Pancreas (tissue), 10 donors: Measurements from ENCODE around the gene B3GALT5. TPM values are rescaled to one million over a fixed set of nuclear protein-coding genes. Genes with fewer than 3 reads are reported as not detected.

ENCODE experiments used
- ATAC-seq, 4 donors: fragments of 200-7000 bp; cut with Tn5 transposase; one replicate each; pipeline versions ENCODE4 v1.8.0 to v1.9.1; 2020; ENCODE audit warnings: mild to moderate bottlenecking in 4 of 4, moderate library complexity in 4 of 4
- DNase-seq, 6 donors: peaks; one replicate each; pipeline ENCODE4 v3.0.0-alpha.2; 2020
- FAIRE-seq: peaks from 2 replicates; lab custom pipeline; 2012; peaks lifted over from hg19 to GRCh38; lab: Jason Lieb, UNC
- H3K27ac ChIP-seq, 4 donors: fragments of 200-600 bp; sonication (generic); 1 replicate in 3 of 4; 2 replicates in 1 of 4; pipeline versions ENCODE4 v1.5.0 to v1.8.0; 2020
- H3K27me3 ChIP-seq, 4 donors: fragments of 200-600 bp; one replicate each; pipeline ENCODE4 v1.8.0; 2021
- H3K36me3 ChIP-seq, 3 donors: fragments of 200-600 bp; sonication (generic) in 1 of 3; one replicate each; pipeline versions ENCODE4 v1.5.0 to v1.8.0; 2020 to 2021
- H3K4me1 ChIP-seq, 3 donors: fragments of 200-600 bp; one replicate each; pipeline ENCODE4 v1.8.0; 2021
- H3K4me3 ChIP-seq, 4 donors: fragments of 200-600 bp; sonication (generic) in 2 of 4; one replicate each; pipeline versions ENCODE4 v1.5.0 to v1.8.0; 2020 to 2021
- H3K9me3 ChIP-seq, 4 donors: fragments of 200-600 bp; one replicate each; pipeline ENCODE4 v1.8.0; 2021
- CTCF ChIP-seq, 4 donors: fragments of 200-600 bp; sonication (generic) in 3 of 4; IDR thresholded peaks; one replicate each; pipeline versions ENCODE4 v1.5.0 to v1.8.0; 2021; ENCODE audit warnings: antibody characterized with exemption in 4 of 4
- WGBS, 2 donors: extraction: QIAGEN DNeasy Blood & Tissue Kit; methylation state at CpG; one replicate each; pipeline ENCODE4 v1.1.7; 2013; 5-methylcytosine and 5-hydroxymethylcytosine counted together
- intact Hi-C, 3 donors: fragments of 100-400 bp; cut with DNase I; formaldehyde crosslinking; loops; one replicate each; pipeline versions ENCODE4 v1.11.1 to v1.14.2; 2022
- polyA plus RNA-seq, 2 donors: library from polyadenylated mRNA; stranded (reverse); fragments of 200-250 nt; gene quantifications; one replicate each; pipeline ENCODE4 v1.2.3, GENCODE V29; 2013
- total RNA-seq, 6 donors: library from RNA; stranded (reverse); fragmentation: NEBNext Ultra II Directional in 4 of 6; extraction: Animal tissue kit (Norgen Biotek cat#: 25700) in 4 of 6; gene quantifications; one replicate each; pipeline versions ENCODE4 v1.2.1 to v1.2.4, GENCODE V29; 2021 to 2023
- donor health status: healthy with polysubstance abuse.
- donor health status: DM: no; HTN: no; CAD: no; lungs with moderate emphysema.
- donor health status: DM: no; HTN: no; CAD: no.
- donor health status: control.
- donor health status: control.
- donor health status: Bipolar disorder and iron deficiency.
- donor health status: DM: yes; HTN: yes; CAD: no.
- donor health status: DM: no; HTN: no; CAD: no.
- donor health status: DM: no; HTN: no; CAD: no.
- donor health status: DM: yes; HTN: yes; CAD: no.

B3GALT5 gene
- total and polyA plus RNA-seq, 8 donors: 2.0 to 8.1 (median 4.0) TPM

- WGBS, 2 donors: 95 to 100% methylated on average over 1 of the region's 1 CpG
- Histone ChIP-seq H3K4me1 (no peaks in the 10 kb centered on the region), H3K27me3 (no peaks in the 10 kb centered on the region), H3K4me3 (no peak overlapping the region), H3K27ac (no peak overlapping the region), H3K36me3 (no peaks in the 10 kb centered on the region), H3K9me3 (no peaks in the 10 kb centered on the region)
- ATAC-seq: no peak
- intact Hi-C loops: loop anchor here in 1 of 3 donors (10.0 kb wide), 1 partner anchor 197 kb away; no protein-coding TSS in a partner anchor
- no peak for TF ChIP-seq CTCF (IDR thresholded peaks at IDR 0.05)
- FAIRE-seq: no peak
- DNase-seq: no peak
Measured at GRCh38 chr21:39721885-39722284, 109.1 kb downstream of the B3GALT5 start.

Other genes starting within 250 kb of the B3GALT5 start
- 1 to 10 TPM; 1.1 to 1.8 (median 1.3) TPM for gene LCA5L, start 167.2 kb upstream of the B3GALT5 start, total RNA-seq
- 1 to 10 TPM in 1 of 2 donors, under 1 TPM in 1; 0.72 to 1.7 TPM for gene LCA5L, start 167.2 kb upstream of the B3GALT5 start, polyA plus RNA-seq
- gene SH3BGR, start 161.0 kb upstream of the B3GALT5 start, total RNA-seq: 1 to 10 TPM; 1.4 to 4.5 (median 3.5) TPM
- gene SH3BGR, start 161.0 kb upstream of the B3GALT5 start, polyA plus RNA-seq: 1 to 10 TPM; 6.8 to 7.3 TPM
- 1 to 10 TPM in 4 of 6 donors, under 1 TPM in 2; 0.57 to 3.1 (median 1.3) TPM for gene IGSF5, start 132.2 kb downstream of the B3GALT5 start, total RNA-seq
- gene IGSF5, start 132.2 kb downstream of the B3GALT5 start, polyA plus RNA-seq: 1 to 10 TPM in 1 of 2 donors, under 1 TPM in 1; 0.95 to 4.7 TPM